NCI-H1436 treated with DMSO at 0.1 percent for 48 hours (cell line): ENCODE measurements around the gene SSMEM1.
"Not testable (repeated sequence)": the region's sequence is repeated elsewhere in the genome, so short reads cannot be mapped to it uniquely, and the experiment has no call there.

ENCODE experiments used
- DNase-seq: peaks from one replicate; lab custom pipeline; 2025; lab: John Stamatoyannopoulos, UW

Gene SSMEM1

DNA sequence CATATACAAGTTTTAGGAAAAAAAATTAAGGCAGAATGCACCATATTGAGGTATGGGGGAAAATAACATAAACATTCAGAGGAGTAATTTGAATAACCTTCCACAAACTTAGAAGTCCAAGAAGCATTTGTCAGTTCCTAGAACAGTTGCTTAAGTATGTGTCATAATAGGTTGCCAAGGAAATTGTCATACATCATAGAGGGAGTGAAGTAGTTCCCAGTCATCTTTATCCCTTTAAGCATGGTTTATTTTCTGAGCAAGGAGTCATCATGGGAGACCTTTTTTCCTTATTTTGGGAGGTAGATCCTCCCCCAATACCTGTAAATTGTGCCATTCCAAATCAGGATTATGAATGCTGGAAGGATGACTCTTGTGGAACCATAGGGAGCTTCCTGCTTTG is at the start of gene SSMEM1:
TSS of gene SSMEM1 (plus strand) at position 219 of the 400 bp plus-strand sequence. CDS start at position 270, 51 bp downstream.
- no peak for DNase-seq

DNA sequence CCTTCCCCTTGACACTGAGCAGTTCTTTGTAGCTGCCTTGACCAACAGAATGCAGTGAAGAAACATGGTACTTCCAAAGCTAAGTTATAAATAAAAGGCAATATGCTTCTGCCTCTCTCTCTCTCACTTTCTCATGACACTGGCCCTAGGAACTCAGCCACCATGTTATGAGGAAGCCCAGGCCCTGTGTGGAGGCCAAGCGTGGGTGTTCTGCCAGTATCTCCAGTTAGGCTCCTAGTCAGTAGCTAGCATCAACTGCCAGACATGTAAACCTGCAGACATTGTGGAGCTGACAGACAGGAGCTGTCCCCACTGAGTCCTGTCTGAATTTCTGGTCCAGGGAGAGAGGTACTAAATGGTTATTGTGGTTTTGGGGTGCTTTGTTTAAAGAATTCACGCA is 47.6 kb upstream of the SSMEM1 start:
- no peak for DNase-seq

GRCh38 chr7:130160455-130160854 is 47.2 kb upstream of the SSMEM1 start:
- no peak for DNase-seq

DNA sequence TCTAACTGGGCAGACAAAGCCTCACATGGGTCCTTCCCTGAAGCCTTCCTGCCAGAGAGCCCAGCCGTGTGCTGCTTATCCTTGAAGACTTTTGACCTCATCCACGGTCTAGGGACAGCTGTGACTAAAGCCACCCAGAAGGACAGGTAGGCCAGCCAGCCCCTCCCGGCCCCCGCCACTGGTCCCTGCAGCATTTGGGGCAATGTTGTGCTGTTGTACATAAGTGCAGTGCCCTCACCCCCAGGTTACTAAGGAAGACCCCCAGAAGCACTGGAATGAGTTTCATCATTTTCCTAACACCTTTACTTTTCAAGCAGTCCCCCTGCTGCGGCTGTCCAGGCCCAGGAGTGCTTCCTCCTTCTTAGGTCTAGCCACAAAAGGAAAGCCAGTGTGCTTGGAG is 45.5 kb upstream of the SSMEM1 start:
- no peak for DNase-seq

- no peak for DNase-seq
Measured at GRCh38 chr7:130174237-130174959, 33.3 kb upstream of the SSMEM1 start.

DNA sequence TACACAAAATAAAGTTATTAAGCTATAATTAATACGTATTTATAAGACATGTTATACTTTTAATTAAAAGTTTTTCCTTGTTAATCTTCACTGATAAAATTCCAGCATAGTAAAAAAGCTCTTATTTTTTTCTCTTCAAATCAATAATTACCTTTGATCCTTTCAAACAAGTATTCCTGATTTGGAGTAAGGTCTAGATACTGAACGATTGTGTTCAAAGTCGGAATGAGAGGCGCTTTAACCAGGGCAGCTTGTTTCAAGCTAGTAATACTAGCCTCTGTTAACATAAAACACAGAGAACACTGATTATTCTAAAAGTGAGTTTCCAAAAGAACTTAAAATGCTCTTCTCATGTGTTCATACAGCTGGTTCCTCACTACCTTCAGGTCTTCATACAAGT is 29.4 kb upstream of the SSMEM1 start:
- no peak for DNase-seq

DNA sequence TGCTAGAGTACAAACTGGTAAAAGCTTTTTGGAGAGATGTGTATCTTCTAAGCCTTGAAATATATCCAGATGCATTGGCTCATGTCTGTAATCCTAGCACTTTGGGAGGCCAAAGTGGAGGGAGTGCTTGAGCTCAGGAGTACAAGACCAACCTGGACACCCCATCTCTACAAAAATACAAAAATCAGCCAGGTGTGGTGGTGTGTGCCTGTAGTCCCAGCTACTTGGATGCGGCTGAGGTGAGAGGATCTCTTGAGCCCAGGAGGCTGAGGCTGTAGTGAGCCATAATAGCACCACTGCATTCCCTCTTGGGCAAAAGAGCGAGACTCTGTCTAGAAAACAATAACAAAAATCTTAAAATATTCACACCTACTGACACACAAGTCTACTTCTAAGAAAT is 28.0 kb upstream of the SSMEM1 start:
- no peak for DNase-seq

GRCh38 chr7:130180571-130181262 is 26.9 kb upstream of the SSMEM1 start:
- DNase-seq: no peak

GRCh38 chr7:130181263-130181605 is 26.4 kb upstream of the SSMEM1 start:
- DNase-seq: no peak

DNA sequence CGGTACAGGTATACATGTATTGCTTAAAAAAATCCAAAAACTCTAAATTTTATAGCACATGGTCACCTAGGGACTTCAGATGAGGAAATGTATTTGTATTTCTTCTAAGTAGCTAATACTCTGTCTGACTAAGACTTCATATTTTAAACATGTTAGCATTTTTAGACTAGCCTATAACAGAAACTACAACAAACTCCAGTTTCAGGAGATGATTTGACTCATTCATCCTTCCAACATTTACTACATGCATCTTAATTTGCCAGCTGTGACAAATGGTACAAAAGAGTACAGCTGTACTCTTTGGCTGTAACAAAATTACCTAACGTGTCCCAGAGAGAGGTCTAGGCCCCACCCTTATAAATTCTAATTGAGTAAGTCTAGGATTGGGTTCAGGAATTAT is 24.7 kb upstream of the SSMEM1 start:
- no peak for DNase-seq

- DNase-seq: not testable (repeated sequence)
Measured at GRCh38 chr7:130184349-130184748, 23.3 kb upstream of the SSMEM1 start.

DNA sequence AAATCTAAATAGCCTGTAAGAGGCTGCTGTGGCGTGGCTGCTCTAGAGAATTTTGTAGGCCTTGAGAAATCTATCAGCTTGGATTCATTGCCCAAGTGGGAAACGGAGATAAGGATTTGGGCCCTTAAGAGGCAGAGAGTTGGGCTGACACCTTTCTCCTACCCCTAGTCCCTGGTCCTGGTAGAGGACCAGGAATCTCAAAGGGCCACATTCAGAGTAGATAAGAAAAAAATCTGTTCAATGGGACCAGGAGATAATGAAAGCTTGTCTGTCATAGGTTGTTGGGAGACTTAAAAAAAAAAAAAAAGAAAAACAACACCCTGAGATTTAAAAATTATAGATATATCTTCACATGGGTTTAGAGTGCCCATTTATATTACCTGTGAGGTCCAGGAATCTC is 20.3 kb upstream of the SSMEM1 start:
- no peak for DNase-seq

DNA sequence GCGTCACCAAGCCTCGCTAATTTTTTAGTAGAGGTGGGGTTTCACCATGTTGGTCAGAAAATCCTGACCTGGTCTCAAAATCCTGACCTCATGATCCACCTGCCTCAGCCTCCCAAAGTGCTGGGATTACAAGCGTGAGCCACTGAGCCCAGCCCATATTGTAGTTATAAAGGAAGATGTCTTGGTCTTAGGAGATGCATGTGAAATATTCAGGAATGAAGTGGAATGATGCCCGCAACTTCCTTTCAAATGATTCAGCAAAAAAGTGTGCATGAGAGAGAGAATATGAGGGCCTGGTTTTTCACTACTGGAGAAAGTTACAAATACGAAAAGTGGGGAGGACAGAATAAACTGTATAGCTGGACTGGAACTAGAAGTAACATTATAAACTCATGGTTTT is 18.3 kb upstream of the SSMEM1 start:
- no peak for DNase-seq

DNA sequence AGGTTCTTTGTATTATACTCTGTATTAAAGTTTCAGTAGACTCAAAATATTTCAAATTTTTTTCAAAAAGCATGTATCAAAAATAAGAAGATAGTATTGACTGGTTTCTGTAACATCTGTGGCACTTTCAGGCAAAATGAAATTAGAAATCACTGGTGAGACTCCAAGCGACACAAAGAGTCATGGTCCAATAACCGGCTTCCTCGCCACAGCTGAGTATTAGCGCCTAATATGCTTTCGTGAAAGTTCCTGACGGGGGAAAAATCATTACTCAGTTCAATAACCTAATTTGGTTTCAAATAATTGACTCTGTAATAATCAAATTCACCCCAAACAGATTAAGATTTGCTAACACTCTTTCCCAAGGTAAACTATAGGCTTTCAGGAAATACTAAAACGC is 15.9 kb upstream of the SSMEM1 start:
- DNase-seq: no peak

DNA sequence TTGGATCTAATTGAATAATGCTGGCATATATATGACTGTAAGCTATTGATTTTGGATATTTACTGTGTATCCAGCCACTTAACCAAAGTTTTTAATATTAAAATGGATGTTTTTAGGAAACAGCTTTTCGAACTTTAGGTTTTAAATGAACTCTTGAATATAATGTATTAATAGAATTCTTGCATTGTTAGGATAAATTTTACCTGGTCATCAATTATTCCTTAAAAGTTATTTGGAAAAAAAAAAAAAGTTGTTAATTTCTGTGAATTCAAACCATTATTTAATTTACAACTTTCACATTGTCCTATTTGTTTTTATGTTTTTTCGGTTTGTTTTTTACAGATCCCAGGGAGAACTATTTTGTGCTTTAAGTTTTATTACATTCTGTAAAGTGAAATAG is 12.3 kb upstream of the SSMEM1 start:
- DNase-seq: no peak

- DNase-seq: no peak
Measured at GRCh38 chr7:130196476-130196875, 11.2 kb upstream of the SSMEM1 start.

DNA sequence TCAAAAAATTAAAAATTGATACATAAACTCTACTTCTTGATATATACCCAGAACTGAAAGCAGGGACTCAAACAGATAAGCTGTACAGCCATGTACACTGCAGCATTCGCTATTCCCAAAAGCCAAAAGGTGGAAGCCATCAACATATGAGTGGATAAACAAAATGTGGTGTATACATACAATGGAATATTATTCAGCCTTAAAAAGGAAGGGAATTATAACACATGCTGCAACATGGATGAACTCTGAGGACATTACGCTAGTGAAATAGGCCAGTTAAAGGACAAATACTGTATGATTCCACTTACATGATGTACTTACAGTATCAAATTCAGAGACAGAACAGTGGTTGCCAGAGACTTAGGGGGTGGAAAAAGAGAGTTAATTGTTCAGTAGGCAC is 10.6 kb upstream of the SSMEM1 start:
- DNase-seq: no peak

DNA sequence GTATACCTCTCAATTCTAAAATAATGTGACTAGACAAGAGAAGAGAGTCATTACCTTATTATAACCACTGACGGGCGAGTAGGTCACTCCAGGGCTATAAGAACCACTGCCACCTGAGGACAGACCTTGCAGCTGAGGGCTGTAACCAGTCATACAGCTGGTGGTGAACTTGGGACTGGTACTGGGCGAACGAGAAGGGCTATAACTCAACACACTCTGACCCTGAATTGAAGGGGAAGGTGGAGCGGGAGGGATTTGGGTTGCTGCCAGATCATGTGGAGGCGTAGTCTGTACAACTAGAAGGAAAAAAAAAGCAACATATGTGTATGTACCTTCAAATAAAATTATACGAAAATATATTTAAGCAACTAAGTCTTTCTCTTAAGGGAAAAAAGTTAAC is 5.9 kb upstream of the SSMEM1 start:
- no peak for DNase-seq

GRCh38 chr7:130205084-130205947 is 2.3 kb upstream of the SSMEM1 start, which contains the start of gene TMEM209:
Gene TMEM209, minus strand, starts transcription at chr7:130205406. Its CDS starts 31 bp downstream, at chr7:130205375.
- DNase-seq: peak; percentile 82

DNA sequence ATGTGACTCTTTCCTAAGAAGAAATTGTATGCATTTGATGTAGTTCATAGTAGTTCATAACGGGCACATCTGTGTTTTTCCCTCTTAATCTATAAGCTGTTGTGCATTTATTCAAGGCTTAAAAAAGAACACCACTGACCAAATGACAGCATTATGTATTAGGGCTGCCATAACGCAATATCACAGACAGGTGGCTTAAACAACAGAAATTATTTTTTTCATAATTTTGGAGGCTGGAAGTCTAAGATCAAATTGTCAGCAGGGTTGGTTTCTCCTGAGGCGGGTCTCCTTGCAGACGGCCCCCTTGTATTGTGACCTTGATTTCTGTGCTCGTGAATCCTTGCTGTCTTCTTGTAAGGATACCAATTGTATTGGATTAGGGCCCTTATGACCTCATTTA is 627 bp upstream of the SSMEM1 start:
- no peak for DNase-seq

DNA sequence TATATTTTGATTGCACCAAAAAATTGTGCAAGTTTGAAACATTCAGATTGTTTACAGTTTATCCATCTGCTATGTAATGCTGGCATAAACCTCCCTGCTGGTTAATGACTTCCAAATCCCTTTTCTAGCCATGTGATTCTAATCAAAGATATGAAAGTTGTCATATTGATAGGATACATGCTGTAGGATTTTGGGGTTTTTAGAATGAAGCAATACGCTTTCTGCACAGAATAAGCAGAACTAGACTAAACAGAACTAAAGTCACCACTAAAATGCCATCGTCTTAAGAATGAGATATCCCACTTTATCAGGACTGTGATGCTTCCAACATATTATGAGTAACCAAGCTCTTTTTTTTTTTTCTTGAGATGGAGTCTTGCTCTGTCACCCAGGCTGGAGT is 856 bp downstream of the SSMEM1 start:
- DNase-seq: no peak

DNA sequence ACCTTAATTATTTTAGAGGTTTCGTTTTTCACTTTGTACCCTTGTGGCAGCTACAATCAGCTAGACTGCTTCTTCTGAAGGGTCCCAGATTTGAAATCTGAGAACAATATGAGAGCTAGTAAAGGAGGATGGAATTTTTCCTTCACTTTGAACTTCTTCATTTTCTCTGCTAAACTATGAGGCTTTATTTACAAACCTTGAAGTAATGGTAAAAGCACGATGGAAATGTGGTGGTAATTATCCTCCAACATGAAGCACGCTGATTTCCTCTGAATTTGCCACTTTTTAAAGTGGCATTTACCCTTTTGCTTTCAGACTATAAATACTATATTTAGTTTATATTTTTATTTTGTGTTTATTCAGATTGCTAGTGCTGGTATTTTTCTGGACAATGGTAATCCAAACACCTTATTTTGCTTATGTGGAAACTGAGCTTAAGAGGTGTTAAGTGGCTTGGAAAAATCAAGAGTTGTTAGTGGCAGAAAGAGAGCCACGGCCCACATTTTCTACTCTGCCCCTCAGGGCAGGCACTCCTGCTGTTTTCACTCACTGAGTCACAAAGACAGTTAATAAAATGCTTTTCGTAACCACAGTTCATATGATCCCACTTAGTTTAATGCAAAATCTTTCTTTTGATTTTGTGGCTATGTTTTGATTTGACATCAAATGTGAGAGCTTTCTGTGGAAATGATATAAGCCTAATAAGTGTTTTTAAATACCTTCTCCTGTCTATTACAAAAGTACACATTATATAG is 2.7 kb downstream of the SSMEM1 start:
- DNase-seq: no peak
